CD4-positive, alpha-beta memory T cell (primary cell): Measurements from ENCODE around the gene GLB1L2. TPM values are rescaled to one million over a fixed set of nuclear protein-coding genes. Genes with fewer than 3 reads are reported as not detected.

ENCODE experiments used
- CTCF ChIA-PET: fragments of 350-600 bp; sonication (Branson Sonifier 250); formaldehyde crosslinking; loops from one replicate; lab custom pipeline; 2021; ENCODE audit warnings: inconsistent platforms; ENCODE audit not compliant: partially characterized antibody; lab: Charles Lee
- POLR2A ChIA-PET: fragments of 350-600 bp; sonication (Branson Sonifier 250); formaldehyde crosslinking; loops from one replicate; lab custom pipeline; 2021; ENCODE audit not compliant: partially characterized antibody; lab: Charles Lee
- DNase-seq, 5 donors: peaks; one replicate each; pipeline versions ENCODE4 v3.0.0 to v3.0.0-alpha.2; 2020 to 2022; ENCODE audit warnings: mixed read lengths in 1 of 5
- H3K27ac ChIP-seq: one replicate; pipeline ENCODE4 v1.7.0; 2013; ENCODE audit warnings: low read depth, low read length
- H3K27me3 ChIP-seq: 2 replicates; pipeline ENCODE4 v1.7.0; 2013; ENCODE audit warnings: mild to moderate bottlenecking, low read length, moderate library complexity; ENCODE audit not compliant: insufficient read depth
- H3K36me3 ChIP-seq: 2 replicates; pipeline ENCODE4 v1.7.0; 2013; ENCODE audit warnings: mild to moderate bottlenecking, low read length, moderate library complexity; ENCODE audit not compliant: insufficient read depth
- H3K4me1 ChIP-seq: 2 replicates; pipeline ENCODE4 v1.7.0; 2013; ENCODE audit warnings: mild to moderate bottlenecking, low read length, moderate library complexity; ENCODE audit not compliant: insufficient read depth
- H3K4me3 ChIP-seq, 2 donors: one replicate each; pipeline ENCODE4 v1.7.0; 2013; ENCODE audit warnings: low read length in 2 of 2, mild to moderate bottlenecking in 1 of 2
- H3K9me3 ChIP-seq, 2 donors: one replicate each; pipeline ENCODE4 v1.7.0; 2013; ENCODE audit warnings: low read length in 2 of 2, control low read depth in 1 of 2; ENCODE audit not compliant: control insufficient read depth in 1 of 2
- H3K27ac Mint-ChIP-seq, 7 donors: one replicate each; pipeline ENCODE4 v1.8.0; 2020 to 2021; ENCODE audit warnings: mixed read lengths in 7 of 7, mild to moderate bottlenecking in 6 of 7, inconsistent platforms in 3 of 7, moderate library complexity in 3 of 7
- H3K27me3 Mint-ChIP-seq, 2 donors: one replicate each; pipeline ENCODE4 v1.8.0; 2020 to 2021; ENCODE audit warnings: mixed read lengths in 2 of 2
- H3K36me3 Mint-ChIP-seq, 2 donors: one replicate each; pipeline ENCODE4 v1.8.0; 2020 to 2021; ENCODE audit warnings: mixed read lengths in 2 of 2, inconsistent platforms in 1 of 2, mild to moderate bottlenecking in 1 of 2
- H3K4me1 Mint-ChIP-seq, 4 donors: one replicate each; pipeline ENCODE4 v1.8.0; 2020 to 2021; ENCODE audit warnings: mixed read lengths in 4 of 4, mild to moderate bottlenecking in 1 of 4
- H3K4me3 Mint-ChIP-seq, 8 donors: one replicate each; pipeline ENCODE4 v1.8.0; 2020 to 2021; ENCODE audit warnings: mixed read lengths in 8 of 8, mild to moderate bottlenecking in 7 of 8, moderate library complexity in 6 of 8, inconsistent platforms in 3 of 8
- H3K9me3 Mint-ChIP-seq, 8 donors: one replicate each; pipeline ENCODE4 v1.8.0; 2020 to 2021; ENCODE audit warnings: mixed read lengths in 8 of 8, mild to moderate bottlenecking in 5 of 8, inconsistent platforms in 3 of 8, moderate library complexity in 1 of 8
- intact Hi-C: fragments of 100-400 bp; cut with micrococcal nuclease; formaldehyde crosslinking; loops from one replicate; pipeline ENCODE4 v1.15.1; 2023
- polyA plus RNA-seq, 2 donors: library from polyadenylated mRNA; unstranded; fragments of 300-500 nt; fragmentation: Illumina TruSeq; gene quantifications; one replicate each; pipeline ENCODE4 v1.2.3, GENCODE V29; 2021
- total RNA-seq, 2 experiments: library from RNA; stranded (reverse); gene quantifications; one replicate each; pipeline ENCODE4 v1.2.3, GENCODE V29; 2021

Gene GLB1L2
- total and polyA plus RNA-seq, 4 experiments from 2014 or later: 0.43 to 1.5 (median 0.99) TPM

DNA sequence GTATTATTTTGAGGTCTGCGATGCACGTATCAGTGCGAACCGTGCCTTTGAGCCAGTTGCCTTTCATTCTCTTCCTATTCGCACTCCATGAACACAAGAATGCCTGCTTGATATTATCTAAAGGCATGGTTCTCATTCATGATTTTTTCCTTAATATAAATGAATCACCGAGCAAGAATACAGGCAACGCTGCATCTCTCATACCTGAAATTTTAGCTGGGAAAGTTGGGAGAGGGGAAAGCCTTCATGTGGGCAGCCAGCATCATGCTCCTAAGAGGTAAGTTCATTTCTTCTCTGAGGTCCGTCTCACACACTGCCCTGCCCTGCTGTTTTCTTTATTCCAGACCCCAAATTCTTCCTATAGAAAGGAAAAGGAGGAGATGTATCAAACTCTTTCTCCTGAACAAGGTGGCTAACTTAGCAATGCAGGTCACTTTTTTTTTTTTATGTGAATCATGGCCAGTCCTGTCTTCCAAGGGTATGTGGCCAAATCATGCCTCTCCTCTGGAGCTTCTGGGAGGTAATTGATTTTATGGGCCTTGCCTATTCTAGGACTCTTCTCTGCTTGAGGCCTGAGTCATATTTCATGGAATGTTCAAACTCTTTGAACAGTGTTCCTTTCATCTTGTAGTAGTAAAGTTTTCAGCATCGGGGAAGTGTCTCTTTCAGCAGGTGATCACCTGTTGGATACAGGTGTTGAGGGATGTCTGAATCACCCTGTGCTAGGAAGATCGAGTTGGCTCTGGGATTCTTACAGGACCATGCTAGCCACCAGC is 3.2 kb downstream of the GLB1L2 start:
- intact Hi-C loops: no loop called here
- peak overlapping the region in 3 of 8 donors; percentile 1 to 66 (median 17) for H3K4me3 Mint-ChIP-seq
- Histone ChIP-seq H3K36me3 (no peaks in the 10 kb centered on the region), H3K4me1 (peaks cover 14% of the 10 kb centered on the region), H3K27me3 (no peaks in the 10 kb centered on the region), H3K4me3 (no peak overlapping the region), H3K27ac (no peak overlapping the region), H3K9me3 (no peaks in the 10 kb centered on the region)
- H3K27me3 Mint-ChIP-seq: peaks cover 0 to 4% of the 10 kb centered on the region in 2 donors
- H3K4me1 Mint-ChIP-seq: peaks cover 6 to 22% (median 12%) of the 10 kb centered on the region in 4 donors
- H3K27ac Mint-ChIP-seq: peak overlapping the region in 1 of 7 donors; percentile 43
- no peaks in the 10 kb centered on the region for H3K36me3 Mint-ChIP-seq
- DNase-seq: no peak
- no peaks in the 10 kb centered on the region for H3K9me3 Mint-ChIP-seq
- ChIA-PET CTCF (interaction anchor here (0.6 kb wide), 1 partner anchor 378 kb away, joined by 3 read pairs; no protein-coding TSS in a partner anchor), POLR2A (no interaction called here)

- H3K27ac ChIP-seq: no peak overlapping the region
- no peaks in the 10 kb centered on the region for H3K9me3 Mint-ChIP-seq
- ChIA-PET POLR2A (interaction anchor here (1.5 kb wide), 1 partner anchor 61 kb away, joined by 4 read pairs; the partner anchor contains the start of gene GLB1L3), CTCF (no interaction called here)
- no peak overlapping the region for H3K4me3 Mint-ChIP-seq
- H3K27ac Mint-ChIP-seq: no peak overlapping the region
- H3K4me3 ChIP-seq: no peak overlapping the region
- peaks cover 0 to 4% of the 10 kb centered on the region in 2 donors for H3K27me3 Mint-ChIP-seq
- peaks cover 2 to 7% (median 5%) of the 10 kb centered on the region in 4 donors for H3K4me1 Mint-ChIP-seq
- peaks cover 9% of the 10 kb centered on the region for H3K4me1 ChIP-seq
- no peak for DNase-seq
- intact Hi-C loops: no loop called here
- no peaks in the 10 kb centered on the region for H3K36me3 ChIP-seq
- H3K36me3 Mint-ChIP-seq: no peaks in the 10 kb centered on the region
- H3K27me3 ChIP-seq: no peaks in the 10 kb centered on the region
- no peaks in the 10 kb centered on the region for H3K9me3 ChIP-seq
Measured at GRCh38 chr11:134337051-134337450, 5.3 kb downstream of the GLB1L2 start.

DNA sequence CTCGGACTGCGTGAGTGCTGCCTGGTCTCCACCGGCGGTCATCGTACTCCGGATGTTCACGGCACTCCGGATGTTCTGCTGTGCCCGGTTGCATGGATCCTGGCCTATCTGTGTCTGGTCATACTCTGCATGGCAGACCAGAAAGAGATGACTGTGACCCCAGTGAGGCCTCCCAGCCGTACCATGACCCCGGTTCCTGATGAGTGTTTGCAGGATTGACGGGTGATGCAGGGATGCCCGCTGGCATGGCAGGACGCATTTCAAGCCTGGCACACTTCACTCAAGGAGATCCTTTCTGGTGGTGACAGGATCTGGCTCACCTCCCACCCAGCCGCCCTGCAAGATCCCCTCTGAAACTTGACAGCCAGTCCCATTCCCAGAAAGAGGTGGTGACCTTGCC is 6.3 kb downstream of the GLB1L2 start:
- H3K36me3 Mint-ChIP-seq: no peaks in the 10 kb centered on the region
- no peaks in the 10 kb centered on the region for H3K9me3 Mint-ChIP-seq
- no peaks in the 10 kb centered on the region for H3K27me3 ChIP-seq
- ChIA-PET CTCF (no interaction called here), POLR2A (no interaction called here)
- intact Hi-C loops: no loop called here
- H3K4me1 Mint-ChIP-seq: peaks cover 0 to under 1% (median 0%) of the 10 kb centered on the region in 4 donors
- no peaks in the 10 kb centered on the region for H3K9me3 ChIP-seq
- no peak for DNase-seq
- no peak overlapping the region for H3K27ac ChIP-seq
- no peak overlapping the region for H3K4me3 Mint-ChIP-seq
- H3K36me3 ChIP-seq: no peaks in the 10 kb centered on the region
- no peak overlapping the region for H3K4me3 ChIP-seq
- H3K4me1 ChIP-seq: no peaks in the 10 kb centered on the region
- peaks cover 0 to 4% of the 10 kb centered on the region in 2 donors for H3K27me3 Mint-ChIP-seq
- no peak overlapping the region for H3K27ac Mint-ChIP-seq

DNA sequence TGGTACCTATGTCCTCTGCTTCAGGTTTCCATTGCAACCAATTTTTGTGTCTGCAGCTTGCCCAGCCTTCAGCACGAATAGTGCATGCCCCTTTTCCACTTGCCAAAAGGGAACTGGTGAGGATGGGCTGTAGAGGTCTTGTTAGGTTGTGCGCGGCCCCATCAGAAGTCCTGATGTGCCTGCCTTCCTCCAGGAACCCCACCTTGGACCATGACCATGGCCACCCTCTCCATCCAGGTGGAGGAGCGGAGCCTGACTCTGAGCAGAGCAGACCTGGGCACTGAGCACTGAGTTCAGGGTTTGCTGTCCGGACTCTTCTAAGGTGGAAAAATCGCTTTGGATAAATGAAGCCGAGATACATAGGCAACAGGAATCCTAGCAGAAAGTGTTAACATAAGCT is 6.9 kb downstream of the GLB1L2 start:
- no peaks in the 10 kb centered on the region for H3K4me1 ChIP-seq
- ChIA-PET POLR2A (no interaction called here), CTCF (no interaction called here)
- no peaks in the 10 kb centered on the region for H3K36me3 Mint-ChIP-seq
- H3K4me3 Mint-ChIP-seq: no peak overlapping the region
- H3K4me3 ChIP-seq: no peak overlapping the region
- H3K27ac Mint-ChIP-seq: no peak overlapping the region
- no peak overlapping the region for H3K27ac ChIP-seq
- DNase-seq: no peak
- H3K36me3 ChIP-seq: no peaks in the 10 kb centered on the region
- intact Hi-C loops: no loop called here
- no peaks in the 10 kb centered on the region for H3K4me1 Mint-ChIP-seq
- no peaks in the 10 kb centered on the region for H3K27me3 ChIP-seq
- H3K27me3 Mint-ChIP-seq: peaks cover 0 to 4% of the 10 kb centered on the region in 2 donors
- no peaks in the 10 kb centered on the region for H3K9me3 ChIP-seq
- H3K9me3 Mint-ChIP-seq: no peaks in the 10 kb centered on the region

DNA sequence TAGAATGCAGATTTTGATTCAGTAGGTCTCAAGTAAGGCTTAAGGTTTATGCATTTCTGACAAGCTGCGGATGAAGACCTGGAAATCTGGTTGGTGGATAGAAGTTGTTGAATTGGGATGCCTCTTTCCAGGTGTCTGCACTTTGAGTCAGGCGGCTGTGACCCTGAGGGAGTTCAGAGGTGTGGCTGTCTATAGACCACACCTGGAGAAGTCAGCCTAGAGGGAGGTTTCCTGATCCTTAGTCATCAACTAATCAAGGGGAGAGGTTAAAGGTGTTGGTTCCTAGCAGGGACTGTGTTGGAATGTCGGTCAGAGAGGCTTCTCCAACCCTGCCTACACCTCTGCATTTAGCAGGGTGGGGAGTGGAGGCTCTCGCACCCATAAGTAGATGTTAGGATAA is 8.0 kb downstream of the GLB1L2 start:
- ChIA-PET POLR2A (no interaction called here), CTCF (no interaction called here)
- Mint-ChIP-seq H3K9me3 (no peaks in the 10 kb centered on the region), H3K4me1 (no peaks in the 10 kb centered on the region), H3K4me3 (no peak overlapping the region), H3K36me3 (no peaks in the 10 kb centered on the region), H3K27me3 (peaks cover 0 to 4% of the 10 kb centered on the region in 2 donors), H3K27ac (peak overlapping the region in 1 of 7 donors; percentile 80)
- Histone ChIP-seq H3K4me1 (no peaks in the 10 kb centered on the region), H3K27ac (no peak overlapping the region), H3K4me3 (no peak overlapping the region), H3K36me3 (no peaks in the 10 kb centered on the region), H3K9me3 (no peaks in the 10 kb centered on the region), H3K27me3 (no peaks in the 10 kb centered on the region)
- intact Hi-C loops: no loop called here
- DNase-seq: no peak

DNA sequence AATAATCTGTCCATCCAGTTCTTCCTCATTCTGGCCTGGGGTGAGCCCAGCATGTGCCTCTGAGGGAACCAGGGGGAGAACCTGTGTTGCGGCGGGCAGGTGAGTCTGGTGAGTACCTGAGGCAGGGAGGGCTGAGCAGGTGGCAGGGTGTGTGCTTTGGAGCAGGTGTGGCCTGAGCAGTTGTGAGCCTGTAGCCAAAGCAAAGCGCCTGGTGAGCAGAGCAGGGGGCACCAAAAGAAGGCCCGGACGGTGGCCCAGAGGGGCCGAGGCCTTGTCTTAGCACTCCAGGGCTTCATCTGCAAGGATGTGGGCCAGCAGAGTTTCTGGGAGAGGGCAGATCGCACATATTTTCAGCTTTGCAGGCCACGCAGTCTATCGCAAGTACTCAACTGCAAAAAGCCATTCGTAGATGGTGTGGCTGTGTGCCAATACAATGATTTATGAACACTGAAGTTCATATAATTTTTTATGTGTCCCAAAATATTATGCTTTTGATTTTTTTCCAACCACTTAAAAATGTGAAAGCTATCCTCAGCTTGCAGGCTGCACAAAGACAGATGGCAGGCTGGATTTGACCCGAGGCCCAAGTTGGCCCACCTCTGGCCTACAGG is 8.7 kb downstream of the GLB1L2 start:
- no peak overlapping the region for H3K4me3 Mint-ChIP-seq
- ChIA-PET CTCF (no interaction called here), POLR2A (no interaction called here)
- intact Hi-C loops: no loop called here
- no peaks in the 10 kb centered on the region for H3K4me1 Mint-ChIP-seq
- H3K36me3 Mint-ChIP-seq: no peaks in the 10 kb centered on the region
- no peaks in the 10 kb centered on the region for H3K9me3 ChIP-seq
- H3K4me3 ChIP-seq: no peak overlapping the region
- H3K27ac ChIP-seq: no peak overlapping the region
- no peaks in the 10 kb centered on the region for H3K27me3 ChIP-seq
- no peak overlapping the region for H3K27ac Mint-ChIP-seq
- H3K27me3 Mint-ChIP-seq: peaks cover 0 to under 1% of the 10 kb centered on the region in 2 donors
- H3K36me3 ChIP-seq: no peaks in the 10 kb centered on the region
- no peak for DNase-seq
- H3K4me1 ChIP-seq: no peaks in the 10 kb centered on the region
- H3K9me3 Mint-ChIP-seq: no peaks in the 10 kb centered on the region

GRCh38 chr11:134341805-134342571 is 10.2 kb downstream of the GLB1L2 start:
- no peaks in the 10 kb centered on the region for H3K36me3 ChIP-seq
- no peaks in the 10 kb centered on the region for H3K27me3 Mint-ChIP-seq
- H3K27ac Mint-ChIP-seq: no peak overlapping the region
- no peak overlapping the region for H3K4me3 Mint-ChIP-seq
- H3K27me3 ChIP-seq: no peaks in the 10 kb centered on the region
- H3K4me1 Mint-ChIP-seq: no peaks in the 10 kb centered on the region
- intact Hi-C loops: no loop called here
- no peaks in the 10 kb centered on the region for H3K9me3 Mint-ChIP-seq
- no peaks in the 10 kb centered on the region for H3K4me1 ChIP-seq
- no peak overlapping the region for H3K27ac ChIP-seq
- H3K9me3 ChIP-seq: no peaks in the 10 kb centered on the region
- DNase-seq: no peak
- ChIA-PET CTCF (no interaction called here), POLR2A (no interaction called here)
- H3K4me3 ChIP-seq: no peak overlapping the region
- no peaks in the 10 kb centered on the region for H3K36me3 Mint-ChIP-seq
